Retinal pigment epithelial cell (primary cell): Measurements from ENCODE around the gene LLGL1.

Experiments
- DNase-seq: peaks from one replicate; pipeline ENCODE4 v3.0.0-alpha.2; 2010; ENCODE audit warnings: low read depth
- H3K4me3 ChIP-seq: 2 replicates; pipeline ENCODE4 v1.5.1; 2011; ENCODE audit warnings: mild to moderate bottlenecking, low read length, control low read depth, moderate library complexity
- TF ChIP-seq, protein P1 (sequence below): conservative IDR thresholded peaks from 2 replicates; pipeline ENCODE4 v1.5.1; 2011; ENCODE audit warnings: low read depth, low read length, control low read depth, inconsistent platforms

LLGL1 gene

DNA sequence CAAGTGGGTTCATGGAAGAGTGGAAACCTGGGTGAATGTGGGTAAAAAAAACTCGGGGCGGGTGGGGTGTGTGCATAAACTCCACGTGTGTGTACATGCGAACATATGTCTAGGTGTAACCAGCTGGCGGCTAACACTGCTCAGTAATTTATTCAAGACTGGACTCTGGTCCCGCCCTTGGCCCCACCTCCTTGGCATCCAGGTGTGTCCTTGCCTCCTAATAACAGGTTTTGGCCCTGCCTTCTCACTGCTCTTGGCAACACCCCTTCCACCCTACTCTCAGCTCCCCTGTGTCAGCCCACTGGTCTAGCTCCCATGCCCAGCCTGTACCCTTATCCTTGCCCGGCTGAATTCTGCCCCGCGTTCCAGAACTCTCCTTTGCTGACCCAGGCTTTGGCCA, 24.8 kb downstream of the LLGL1 start:
- no peak overlapping the region for H3K4me3 ChIP-seq
- TF ChIP-seq, protein P1, sequence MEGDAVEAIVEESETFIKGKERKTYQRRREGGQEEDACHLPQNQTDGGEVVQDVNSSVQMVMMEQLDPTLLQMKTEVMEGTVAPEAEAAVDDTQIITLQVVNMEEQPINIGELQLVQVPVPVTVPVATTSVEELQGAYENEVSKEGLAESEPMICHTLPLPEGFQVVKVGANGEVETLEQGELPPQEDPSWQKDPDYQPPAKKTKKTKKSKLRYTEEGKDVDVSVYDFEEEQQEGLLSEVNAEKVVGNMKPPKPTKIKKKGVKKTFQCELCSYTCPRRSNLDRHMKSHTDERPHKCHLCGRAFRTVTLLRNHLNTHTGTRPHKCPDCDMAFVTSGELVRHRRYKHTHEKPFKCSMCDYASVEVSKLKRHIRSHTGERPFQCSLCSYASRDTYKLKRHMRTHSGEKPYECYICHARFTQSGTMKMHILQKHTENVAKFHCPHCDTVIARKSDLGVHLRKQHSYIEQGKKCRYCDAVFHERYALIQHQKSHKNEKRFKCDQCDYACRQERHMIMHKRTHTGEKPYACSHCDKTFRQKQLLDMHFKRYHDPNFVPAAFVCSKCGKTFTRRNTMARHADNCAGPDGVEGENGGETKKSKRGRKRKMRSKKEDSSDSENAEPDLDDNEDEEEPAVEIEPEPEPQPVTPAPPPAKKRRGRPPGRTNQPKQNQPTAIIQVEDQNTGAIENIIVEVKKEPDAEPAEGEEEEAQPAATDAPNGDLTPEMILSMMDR = no peak
- DNase-seq = no peak

DNA sequence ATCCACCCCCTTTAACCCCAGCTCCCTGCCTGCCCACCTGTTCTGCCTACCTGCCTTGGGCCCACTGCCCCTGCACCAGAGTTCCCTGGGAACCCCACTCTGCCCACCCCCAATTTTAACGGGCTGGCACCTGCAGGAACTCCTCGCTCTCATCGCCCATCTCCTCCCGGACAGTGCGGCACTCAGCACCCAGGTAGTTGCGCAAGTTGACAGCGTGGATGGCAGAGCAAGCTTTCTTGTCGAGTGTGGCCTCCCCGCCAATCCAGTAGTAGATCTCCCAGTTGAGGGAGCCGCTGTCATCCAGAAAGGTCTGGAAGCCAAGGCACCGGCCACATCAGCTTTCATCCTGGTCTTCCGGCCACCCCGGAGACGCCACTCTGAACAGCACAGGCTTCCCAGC, 25.3 kb downstream of the LLGL1 start:
- DNase-seq = no peak
- TF ChIP-seq, protein P1 = no peak
- no peak overlapping the region for H3K4me3 ChIP-seq

DNA sequence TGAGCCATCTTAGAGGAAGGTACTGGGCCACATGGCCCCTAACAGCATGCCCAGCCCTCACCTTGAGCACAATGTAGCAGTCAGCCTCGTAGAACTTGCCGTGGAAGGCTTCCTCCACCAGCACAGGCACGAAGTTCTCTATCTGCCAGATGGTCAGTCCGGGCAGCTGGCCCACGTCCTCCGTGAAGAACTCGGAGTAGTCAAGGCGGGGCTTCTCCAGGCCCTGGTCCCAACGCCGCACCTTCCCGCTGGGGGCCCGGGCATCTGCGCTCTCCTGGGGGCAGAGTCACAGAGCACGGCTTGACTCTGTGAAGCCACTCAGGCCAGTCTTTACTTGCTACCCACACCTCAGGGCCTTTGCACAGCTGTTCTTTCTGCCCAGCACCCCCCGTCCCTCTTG, 25.8 kb downstream of the LLGL1 start:
- H3K4me3 ChIP-seq = no peak overlapping the region
- DNase-seq = no peak
- TF ChIP-seq, protein P1 = no peak

DNA sequence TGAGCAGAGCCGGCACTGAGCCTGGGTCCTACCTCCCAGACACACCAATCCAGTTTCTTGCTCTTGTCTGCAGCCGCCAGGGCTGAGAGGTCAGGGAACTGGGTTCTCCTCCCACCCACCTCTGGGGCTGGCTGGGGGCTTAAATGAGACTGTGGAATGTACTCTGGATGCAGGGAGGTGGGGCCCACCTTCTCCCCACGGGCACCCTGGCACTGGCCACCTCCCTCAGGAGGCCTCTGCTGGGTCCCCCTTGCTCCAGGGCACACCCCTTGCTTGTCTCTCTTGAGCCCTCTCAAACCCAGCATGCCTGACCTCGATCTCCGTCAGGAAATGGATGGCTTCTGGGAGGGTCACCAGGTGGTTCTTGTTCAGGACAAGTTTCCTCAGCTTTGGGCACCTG, 26.7 kb downstream of the LLGL1 start:
- DNase-seq = no peak
- H3K4me3 ChIP-seq = no peak overlapping the region
- TF ChIP-seq, protein P1 = no peak

DNA sequence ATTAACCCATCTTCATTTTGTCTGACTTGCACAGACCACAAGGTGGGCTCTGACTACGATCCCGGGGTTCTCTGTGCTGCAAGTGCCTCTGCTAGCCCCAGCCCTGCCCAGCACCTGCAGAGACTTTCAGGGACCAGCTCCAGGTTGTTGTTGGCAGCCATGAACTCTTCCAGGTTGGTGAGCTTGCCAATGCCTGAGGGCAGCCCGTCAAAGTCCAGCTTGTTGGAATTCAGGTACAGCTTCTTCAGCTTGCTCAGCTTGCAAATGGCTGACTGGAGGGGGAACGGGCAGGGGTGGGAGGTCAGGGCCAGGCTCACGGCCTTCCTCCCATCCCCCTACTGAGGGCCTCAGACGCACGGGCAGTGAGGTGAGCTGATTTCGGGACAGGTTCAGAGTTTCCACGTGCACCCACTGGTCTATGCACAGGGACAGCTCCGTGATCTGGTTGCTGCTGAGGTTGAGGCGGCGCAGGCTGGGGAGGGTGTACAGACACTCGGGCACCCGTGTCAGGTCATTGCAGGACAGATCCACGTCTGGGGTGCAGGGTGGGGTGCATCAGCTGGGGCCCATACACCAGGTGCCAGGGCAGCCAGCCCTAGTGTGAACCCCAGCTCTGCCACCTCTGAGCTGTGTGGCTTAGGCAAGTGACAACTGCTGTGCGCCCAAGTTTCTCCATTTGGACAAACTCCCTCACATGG, 27.9 kb downstream of the LLGL1 start:
- TF ChIP-seq, protein P1 = no peak
- H3K4me3 ChIP-seq = no peak overlapping the region
- no peak for DNase-seq

DNA sequence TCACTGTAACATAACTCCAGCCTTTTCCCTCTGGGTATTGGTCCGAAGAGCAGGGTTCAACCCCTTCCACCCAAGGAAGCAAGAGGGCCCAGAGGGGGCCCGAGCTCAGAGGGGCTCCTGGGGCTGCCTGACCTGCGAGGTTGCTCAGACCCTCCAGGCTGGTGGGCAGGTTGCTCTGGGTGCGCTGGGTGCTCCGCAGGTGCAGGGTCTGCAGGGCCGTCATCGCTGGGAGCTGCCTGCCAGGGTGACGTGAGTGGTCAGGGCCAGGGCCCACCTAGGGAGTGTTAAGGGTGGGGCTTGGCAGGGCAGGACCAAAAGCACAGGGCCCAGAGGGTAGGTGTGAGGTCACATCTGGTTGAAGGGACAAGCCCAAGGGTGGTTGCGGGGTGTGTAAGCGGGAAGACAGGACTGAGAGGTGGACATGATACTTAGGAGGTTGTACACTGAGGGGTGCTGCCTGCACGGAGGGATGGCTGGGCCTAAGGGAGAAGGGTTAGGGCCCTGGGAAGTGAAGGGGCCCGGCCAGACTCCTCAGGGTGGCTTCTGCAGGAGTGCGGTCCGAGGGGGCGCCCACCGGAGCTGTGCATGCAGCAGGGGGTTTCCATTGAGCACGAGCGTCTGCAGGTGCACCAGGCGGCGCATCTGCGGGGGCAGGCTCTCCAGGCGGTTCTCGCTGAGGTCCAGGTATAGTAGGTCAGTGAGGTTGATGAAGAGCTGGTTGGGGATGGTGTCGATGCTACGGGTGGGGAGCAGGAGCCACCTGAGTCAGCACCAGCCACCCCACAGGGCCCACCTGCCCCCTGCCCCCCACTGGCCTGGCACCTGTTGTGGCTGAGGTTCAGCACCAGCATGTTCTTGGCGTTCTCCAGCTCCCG, 28.7 kb downstream of the LLGL1 start:
- no peak for DNase-seq
- TF ChIP-seq, protein P1 = no peak
- no peak overlapping the region for H3K4me3 ChIP-seq
